Dermis microvascular lymphatic vessel endothelial cell (primary cell): ENCODE measurements around the gene GPX2. TPM values are rescaled to one million over a fixed set of nuclear protein-coding genes. Genes with fewer than 3 reads are reported as not detected.
"Not testable (repeated sequence)": the region's sequence is repeated elsewhere in the genome, so short reads cannot be mapped to it uniquely, and the experiment has no call there.

ENCODE experiments used
- DNase-seq, 2 donors: peaks; one replicate each; pipeline versions ENCODE4 v3.0.0 to v3.0.0-alpha.2; 2010; ENCODE audit warnings: low read depth in 2 of 2
- total RNA-seq: library from RNA; depleted of rRNA; stranded (reverse); fragments of >200 nt; gene quantifications from 2 replicates; pipeline ENCODE4 v1.2.1, GENCODE V29; 2014

GPX2 gene
- total RNA-seq, 1 donor from 2014 or later = not detected

DNA sequence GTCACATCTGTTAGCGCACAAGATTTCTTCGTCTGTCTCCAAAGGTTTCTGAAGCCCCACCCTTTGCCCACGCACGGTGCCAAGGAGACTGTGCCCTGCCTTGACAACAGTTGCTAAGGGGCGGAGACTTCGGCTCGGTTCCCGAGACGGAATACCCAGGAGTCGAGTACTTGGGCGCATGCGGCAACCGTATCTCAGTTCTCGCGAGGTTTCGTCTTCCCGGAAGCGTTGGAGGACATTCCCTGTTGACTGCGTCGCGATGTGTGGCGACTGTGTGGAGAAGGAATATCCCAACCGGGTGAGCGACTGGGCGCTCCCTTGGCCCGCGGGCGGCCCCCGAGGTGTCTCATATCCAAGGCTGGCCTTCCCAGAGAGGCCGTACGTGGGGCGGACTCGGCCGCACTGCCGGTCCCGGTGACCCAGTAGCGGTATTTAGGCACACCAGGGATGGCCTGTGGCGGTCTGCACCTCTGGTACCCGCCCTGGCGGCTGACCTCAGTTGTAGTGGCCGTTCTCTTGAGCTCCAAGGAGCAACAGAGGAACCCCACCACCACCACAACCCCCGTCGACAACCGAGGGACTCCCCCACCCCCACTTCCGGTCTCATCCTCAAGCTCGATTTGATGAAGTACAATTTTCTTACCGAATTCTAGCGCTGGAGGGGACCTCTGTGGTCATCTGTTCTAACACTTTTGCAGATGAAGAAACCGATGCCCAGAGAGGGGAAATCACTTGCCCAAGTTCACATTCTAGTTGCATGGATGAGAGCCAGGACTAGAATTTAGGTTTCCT is 28.1 kb downstream of the GPX2 start, which contains the start of gene CHURC1:
CHURC1 (plus strand) TSS at position 219 of the 792 bp plus-strand sequence; CDS start at position 260, 41 bp downstream.
- DNase-seq = peak; percentile 94 to 97

DNA sequence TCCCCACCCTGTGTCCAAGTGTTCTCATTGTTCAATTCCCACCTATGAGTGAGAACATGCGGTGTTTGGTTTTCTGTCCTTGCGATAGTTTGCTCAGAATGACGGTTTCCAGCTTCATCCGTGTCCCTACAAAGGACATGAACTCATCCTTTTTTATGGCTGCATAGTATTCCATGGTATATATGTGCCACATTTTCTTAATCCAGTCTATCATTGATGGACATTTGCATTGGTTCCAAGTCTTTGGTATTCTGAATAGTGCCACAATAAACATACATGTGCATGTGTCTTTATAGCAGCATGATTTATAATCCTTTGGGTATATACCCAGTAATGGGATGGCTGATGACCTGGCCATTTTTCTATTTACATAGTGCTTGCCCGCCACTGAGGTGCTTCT is 29.1 kb downstream of the GPX2 start:
- not testable (repeated sequence) for DNase-seq

DNA sequence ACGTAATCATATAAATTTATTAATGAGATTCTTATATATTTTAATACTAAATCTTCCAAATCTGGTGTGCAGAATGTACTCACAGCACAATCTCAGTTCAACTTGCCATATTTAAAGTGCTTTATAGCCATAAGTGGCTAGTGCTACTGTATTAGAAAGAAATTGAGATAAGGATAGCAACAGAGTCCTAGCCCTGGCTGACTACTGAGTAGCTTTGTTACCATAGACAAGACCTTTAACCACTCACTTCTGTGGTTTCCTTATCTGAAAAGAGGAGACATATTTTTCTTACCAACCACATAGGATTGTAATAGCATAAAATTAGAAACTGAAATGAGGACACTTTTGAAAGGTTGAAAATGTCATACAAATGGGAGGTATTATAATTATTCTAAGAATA is 30.3 kb downstream of the GPX2 start:
- no peak for DNase-seq

DNA sequence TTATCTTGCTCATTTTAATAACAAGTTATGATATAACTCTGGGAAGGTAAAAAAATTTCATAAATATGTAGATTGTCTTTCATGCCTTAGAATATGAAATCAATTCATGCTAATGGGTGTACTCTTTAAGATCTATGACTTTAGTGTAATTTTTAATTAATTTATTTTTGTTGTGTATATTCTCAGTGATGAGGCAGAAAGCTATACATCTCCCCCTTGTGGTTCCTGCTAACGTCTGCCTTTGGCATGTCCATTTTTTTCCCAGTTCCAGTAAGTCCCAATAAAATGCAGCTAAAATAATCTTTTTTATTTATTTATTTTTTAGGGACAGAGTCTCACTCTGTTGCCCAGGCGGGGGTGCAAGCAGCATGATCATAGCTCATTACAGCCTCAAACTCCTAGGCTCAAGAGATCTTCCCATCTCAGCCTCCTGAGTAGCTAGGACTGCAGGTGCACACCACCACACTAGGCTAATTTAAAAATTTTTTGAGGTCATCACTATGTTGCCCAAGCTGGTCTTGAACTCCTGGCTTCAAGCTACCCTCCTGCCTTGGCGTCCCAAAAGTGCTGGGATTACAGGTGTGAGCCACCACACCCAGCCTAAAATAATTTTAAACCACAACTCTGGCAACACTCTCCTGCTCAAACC is 31.6 kb downstream of the GPX2 start:
- DNase-seq = peak; percentile 24 to 50

DNA sequence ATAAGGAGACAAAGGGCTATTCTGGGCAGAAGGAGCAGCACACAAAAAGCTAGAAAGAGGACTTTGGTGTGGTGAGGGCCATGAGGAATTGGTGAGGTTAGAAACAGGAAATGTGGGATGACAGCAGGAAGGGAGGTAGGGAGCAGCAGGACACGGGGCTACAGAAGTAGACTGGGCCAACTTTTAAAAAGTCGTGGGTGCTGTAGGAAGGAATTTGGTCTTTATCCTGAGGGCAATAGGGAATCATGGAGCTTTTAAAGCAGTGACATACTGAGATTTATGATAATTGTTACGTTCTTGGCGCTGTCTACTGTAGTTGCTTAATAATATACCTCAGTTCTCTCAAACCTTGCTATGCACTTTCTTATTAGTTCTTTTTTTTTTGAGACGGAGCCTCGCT is 36.5 kb downstream of the GPX2 start:
- DNase-seq = no peak

DNA sequence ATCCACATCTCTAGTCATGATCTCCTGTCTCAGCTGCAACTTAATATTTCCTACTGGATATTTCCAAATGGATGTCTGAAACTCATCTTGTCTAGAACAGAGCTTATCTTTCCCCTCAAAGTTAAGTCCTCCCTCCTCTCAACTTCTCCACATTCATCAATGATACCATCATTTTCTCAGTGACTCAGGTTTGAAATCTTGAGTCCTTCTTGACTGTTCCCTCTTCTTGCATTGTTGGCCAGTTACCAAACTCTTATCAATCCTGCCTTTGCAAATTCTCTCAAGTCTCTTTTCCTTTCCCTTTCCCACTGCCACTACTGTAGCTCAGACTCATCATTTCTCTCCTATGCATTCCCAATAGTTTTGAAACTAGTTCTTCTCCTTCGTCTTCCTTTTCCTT is 42.6 kb downstream of the GPX2 start:
- DNase-seq = no peak

DNA sequence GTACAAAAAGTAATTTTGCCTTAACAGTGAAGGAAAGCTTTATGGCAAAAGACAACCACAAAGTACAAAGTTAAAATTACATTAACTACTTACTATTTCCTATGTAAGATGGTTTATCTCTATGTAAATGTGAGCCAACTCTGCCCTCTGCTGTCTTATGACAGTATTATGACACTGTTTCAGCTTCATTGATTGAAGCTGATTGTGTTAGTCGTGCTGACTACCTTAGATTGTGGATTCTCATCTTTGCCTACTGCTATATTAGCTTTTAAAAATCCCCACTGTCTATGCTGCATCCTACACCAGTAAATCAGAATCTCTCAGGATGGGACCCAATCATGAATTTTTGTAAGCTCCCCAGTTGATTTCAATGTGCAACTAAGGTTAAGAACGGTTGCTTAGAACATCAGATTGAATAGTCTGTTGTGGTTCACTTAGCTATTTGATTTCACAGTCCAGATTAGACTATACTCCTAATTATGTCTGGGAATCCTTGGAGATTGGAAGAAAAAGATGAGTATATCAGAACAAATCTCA is 50.6 kb downstream of the GPX2 start:
- DNase-seq = peak; percentile 70 to 75

DNA sequence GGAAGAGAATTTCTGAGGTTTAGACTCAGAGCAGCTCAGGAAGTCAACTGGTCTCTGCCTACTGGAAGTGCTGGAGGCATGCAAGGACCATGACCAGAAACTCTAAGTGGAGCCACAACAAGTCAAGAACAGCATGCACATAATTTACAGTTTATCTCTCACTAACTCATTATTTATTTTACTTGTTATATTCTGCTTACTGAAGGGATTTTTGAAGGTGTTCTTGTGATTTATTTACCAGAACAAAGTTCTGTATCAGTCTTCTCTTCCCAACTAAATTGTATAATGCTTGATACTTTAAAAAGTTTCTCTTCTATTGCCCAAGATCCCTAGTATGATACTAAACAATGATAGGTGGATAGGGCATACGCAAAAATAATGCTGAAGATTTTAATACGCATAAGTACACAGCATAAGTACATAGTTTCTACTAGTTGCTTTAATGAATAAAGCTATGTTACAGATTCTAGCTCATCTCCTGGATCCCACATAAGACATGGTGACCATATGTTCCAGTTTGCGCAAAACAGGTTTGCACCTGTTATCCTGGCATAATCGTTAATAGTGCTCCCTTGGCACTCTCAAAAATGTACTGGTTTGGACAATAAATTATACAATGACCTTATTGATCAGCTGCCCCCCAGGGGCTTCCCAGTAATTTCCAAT is 51.2 kb downstream of the GPX2 start:
- DNase-seq = no peak

DNA sequence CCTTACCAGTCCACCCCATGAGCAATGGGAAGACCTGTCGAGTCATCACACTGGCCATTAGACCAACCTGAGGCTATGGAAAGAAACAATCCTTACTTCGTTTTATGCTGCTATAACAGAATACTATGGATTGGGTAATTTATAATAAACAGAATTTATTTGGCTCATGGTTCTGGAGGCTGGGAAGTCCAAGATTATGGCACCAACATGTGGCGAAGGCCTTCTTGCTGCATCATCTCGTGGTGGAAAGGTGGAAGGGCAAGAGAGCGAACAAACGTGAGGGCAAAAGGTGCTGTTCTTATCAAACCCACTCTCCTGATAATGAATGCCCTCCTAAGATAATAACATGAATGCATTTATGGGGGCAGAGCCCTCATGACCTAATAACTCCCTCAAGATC is 53.2 kb downstream of the GPX2 start:
- no peak for DNase-seq

Other genes with a start within 250 kb of the GPX2 start
- gene PLEKHG3, start 238.3 kb downstream of the GPX2 start, total RNA-seq = 5.4 and 11.0 TPM in 2 replicates
- gene SPTB, start 62.8 kb downstream of the GPX2 start, total RNA-seq = under 0.01 and 0.13 TPM in 2 replicates
- gene CHURC1, start 28.3 kb downstream of the GPX2 start, total RNA-seq = 35.7 and 52.6 TPM in 2 replicates
- gene RAB15, start 29.6 kb upstream of the GPX2 start, total RNA-seq = 6.2 and 9.2 TPM in 2 replicates
- gene FNTB, start 44.1 kb upstream of the GPX2 start, total RNA-seq = 6.8 and 10.1 TPM in 2 replicates
- 40.6 and 53.6 TPM in 2 replicates for gene MAX, start 159.8 kb upstream of the GPX2 start, total RNA-seq